ENCODE results near the gene GBE1.

The GBE1 gene

GRCh38 chr3:81602781-81603180 lies 158.7 kb downstream of the GBE1 start:
- Histone ChIP-seq H3K9me2 (replicated peaks; ENCODE audit: low read depth, low read length) (no peaks in the 10 kb centered on the region), H4K20me1 (ENCODE audit: insufficient read depth, low read length, poor library complexity, severe bottlenecking) (no peaks in the 10 kb centered on the region), H2AFZ (ENCODE audit: low read length) (no peak overlapping the region), H3K79me2 (ENCODE audit: insufficient read depth, low read length) (no peaks in the 10 kb centered on the region), H3K4me1 (ENCODE audit: insufficient read depth, low read length, poor library complexity, severe bottlenecking) (no peaks in the 10 kb centered on the region), H3K9me3 (ENCODE audit: insufficient read depth, low read depth, low read length) (no peaks in the 10 kb centered on the region), H3K4me2 (ENCODE audit: low read depth, low read length, poor library complexity, severe bottlenecking) (no peak overlapping the region), H3K27me3 (ENCODE audit: insufficient read depth, low read length, poor library complexity, severe bottlenecking) (no peaks in the 10 kb centered on the region), H3K9ac (ENCODE audit: low read depth, low read length, poor library complexity, severe bottlenecking) (no peak overlapping the region), H3K36me3 (ENCODE audit: insufficient read depth, low read length) (peaks cover 12% of the 10 kb centered on the region; the same call in 1 of the 2 replicates), H3K4me3 (ENCODE audit: low read length, poor library complexity, severe bottlenecking) (no peak overlapping the region), H3F3A (ENCODE audit: low read depth) (no peaks in the 10 kb centered on the region)
- TF ChIP-seq EZH2phosphoT487 (IDR thresholded peaks at IDR 0.05; ENCODE audit: borderline replicate concordance) = no peak
- no peak for TF ChIP-seq CTCF (conservative IDR thresholded peaks at IDR 0.05; ENCODE audit: low read length)

GRCh38 chr3:81601707-81602305 lies 159.6 kb downstream of the GBE1 start:
- Histone ChIP-seq H3K4me1 (ENCODE audit: insufficient read depth, low read length, poor library complexity, severe bottlenecking) (no peaks in the 10 kb centered on the region), H3K9me2 (replicated peaks; ENCODE audit: low read depth, low read length) (no peaks in the 10 kb centered on the region), H4K20me1 (ENCODE audit: insufficient read depth, low read length, poor library complexity, severe bottlenecking) (no peaks in the 10 kb centered on the region), H2AFZ (ENCODE audit: low read length) (no peak overlapping the region), H3K4me3 (ENCODE audit: low read length, poor library complexity, severe bottlenecking) (no peak overlapping the region), H3K9ac (ENCODE audit: low read depth, low read length, poor library complexity, severe bottlenecking) (no peak overlapping the region), H3K27me3 (ENCODE audit: insufficient read depth, low read length, poor library complexity, severe bottlenecking) (no peaks in the 10 kb centered on the region), H3K36me3 (ENCODE audit: insufficient read depth, low read length) (peaks cover 10% of the 10 kb centered on the region; the same call in 1 of the 2 replicates), H3F3A (ENCODE audit: low read depth) (no peaks in the 10 kb centered on the region), H3K9me3 (ENCODE audit: insufficient read depth, low read depth, low read length) (no peaks in the 10 kb centered on the region), H3K79me2 (ENCODE audit: insufficient read depth, low read length) (no peaks in the 10 kb centered on the region), H3K4me2 (ENCODE audit: low read depth, low read length, poor library complexity, severe bottlenecking) (no peak overlapping the region)
- TF ChIP-seq EZH2phosphoT487 (IDR thresholded peaks at IDR 0.05; ENCODE audit: borderline replicate concordance) (no peak), CTCF (conservative IDR thresholded peaks at IDR 0.05; ENCODE audit: low read length) (no peak)

- Histone ChIP-seq H4K20me1 (ENCODE audit: insufficient read depth, low read length, poor library complexity, severe bottlenecking) (no peaks in the 10 kb centered on the region), H3K79me2 (ENCODE audit: insufficient read depth, low read length) (no peaks in the 10 kb centered on the region), H3K9me2 (replicated peaks; ENCODE audit: low read depth, low read length) (no peaks in the 10 kb centered on the region), H2AFZ (ENCODE audit: low read length) (no peak overlapping the region), H3F3A (ENCODE audit: low read depth) (no peaks in the 10 kb centered on the region), H3K9ac (ENCODE audit: low read depth, low read length, poor library complexity, severe bottlenecking) (no peak overlapping the region), H3K4me2 (ENCODE audit: low read depth, low read length, poor library complexity, severe bottlenecking) (no peak overlapping the region), H3K4me1 (ENCODE audit: insufficient read depth, low read length, poor library complexity, severe bottlenecking) (peaks cover 14% of the 10 kb centered on the region), H3K4me3 (ENCODE audit: low read length, poor library complexity, severe bottlenecking) (no peak overlapping the region), H3K9me3 (ENCODE audit: insufficient read depth, low read depth, low read length) (no peaks in the 10 kb centered on the region), H3K27me3 (ENCODE audit: insufficient read depth, low read length, poor library complexity, severe bottlenecking) (no peaks in the 10 kb centered on the region), H3K36me3 (ENCODE audit: insufficient read depth, low read length) (peaks cover 61% of the 10 kb centered on the region)
- TF ChIP-seq EZH2phosphoT487 (IDR thresholded peaks at IDR 0.05; ENCODE audit: borderline replicate concordance) = no peak
- TF ChIP-seq CTCF (conservative IDR thresholded peaks at IDR 0.05; ENCODE audit: low read length) = no peak
Measured at GRCh38 chr3:81592101-81592500, 169.3 kb downstream of the GBE1 start.

Data from Loucy (cell line).